SKM-1 treated with dmso at 0.1 percent for 144 hours (cell line): Measurements from ENCODE around the gene TRIM17.

Source experiments
- DNase-seq: peaks from one replicate; lab custom pipeline; 2025; ENCODE audit not compliant: unreplicated experiment; lab: John Stamatoyannopoulos, UW

TRIM17 gene

GRCh38 chr1:228402641-228403025, 14.0 kb downstream of the TRIM17 start:
- DNase-seq, result no peak

GRCh38 chr1:228401782-228402640, 14.7 kb downstream of the TRIM17 start:
- DNase-seq, result no peak

GRCh38 chr1:228400692-228401454, 15.8 kb downstream of the TRIM17 start:
- DNase-seq, result no peak

GRCh38 chr1:228400237-228400651, 16.4 kb downstream of the TRIM17 start:
- DNase-seq, result no peak

GRCh38 chr1:228399531-228400236, 17.0 kb downstream of the TRIM17 start:
- DNase-seq, result no peak

GRCh38 chr1:228398741-228399461, 17.8 kb downstream of the TRIM17 start:
- DNase-seq, result no peak

GRCh38 chr1:228397966-228398365, 18.7 kb downstream of the TRIM17 start:
- no peak for DNase-seq

GRCh38 chr1:228396770-228397662, 19.6 kb downstream of the TRIM17 start:
- no peak for DNase-seq

GRCh38 chr1:228394571-228395394, 21.9 kb downstream of the TRIM17 start:
- DNase-seq, result no peak

GRCh38 chr1:228393811-228394570, 22.7 kb downstream of the TRIM17 start:
- DNase-seq, result no peak

- no peak for DNase-seq
Measured at GRCh38 chr1:228393268-228393701, 23.4 kb downstream of the TRIM17 start.

- DNase-seq, result no peak
Measured at GRCh38 chr1:228392111-228392936, 24.3 kb downstream of the TRIM17 start.

- DNase-seq, result no peak
Measured at GRCh38 chr1:228391411-228392020, 25.1 kb downstream of the TRIM17 start.

GRCh38 chr1:228390649-228391048, 26.0 kb downstream of the TRIM17 start:
- DNase-seq, result no peak

GRCh38 chr1:228387321-228387720, 29.3 kb downstream of the TRIM17 start:
- no peak for DNase-seq

- DNase-seq, result no peak
Measured at GRCh38 chr1:228385232-228385631, 31.4 kb downstream of the TRIM17 start.

GRCh38 chr1:228383773-228384172, 32.9 kb downstream of the TRIM17 start:
- no peak for DNase-seq
